RWPE2 (cell line): ENCODE results near the gene CEACAM1.

ENCODE experiments used
- ATAC-seq: fragments of 200-7000 bp; cut with Tn5 transposase; 3 replicates; pipeline ENCODE4 v1.9.1; 2021; ENCODE audit warnings: low read depth
- DNase-seq: peaks from one replicate; pipeline ENCODE4 v3.0.0-alpha.2; 2020; ENCODE audit warnings: low spot score
- H3K27ac ChIP-seq: fragments of 450-650 bp; 2 replicates; pipeline ENCODE4 v1.5.1; 2017; ENCODE audit warnings: mild to moderate bottlenecking; ENCODE audit not compliant: poor library complexity, severe bottlenecking
- H3K27me3 ChIP-seq: fragments of 250-450 bp; sonication (Bioruptor Pico); 2 replicates; pipeline ENCODE4 v1.5.1; 2021; ENCODE audit warnings: mild to moderate bottlenecking, moderate library complexity; ENCODE audit not compliant: insufficient read depth, poor library complexity, severe bottlenecking
- H3K36me3 ChIP-seq: fragments of 250-450 bp; sonication (Bioruptor Pico); 2 replicates; pipeline ENCODE4 v1.5.1; 2020; ENCODE audit warnings: low read depth, mild to moderate bottlenecking, moderate library complexity
- H3K4me1 ChIP-seq: fragments of 250-450 bp; sonication (Bioruptor Pico); 2 replicates; pipeline ENCODE4 v1.5.1; 2021; ENCODE audit warnings: mild to moderate bottlenecking, moderate library complexity; ENCODE audit not compliant: insufficient read depth, poor library complexity, severe bottlenecking
- H3K4me3 ChIP-seq: fragments of 250-450 bp; sonication (Bioruptor Pico); 2 replicates; pipeline ENCODE4 v1.5.1; 2021; ENCODE audit warnings: mild to moderate bottlenecking, moderate library complexity; ENCODE audit not compliant: severe bottlenecking
- H3K9me3 ChIP-seq: fragments of 250-450 bp; sonication (Bioruptor Pico); 2 replicates; pipeline ENCODE4 v1.5.1; 2021; ENCODE audit warnings: mild to moderate bottlenecking, moderate library complexity; ENCODE audit not compliant: severe bottlenecking
- CTCF ChIP-seq: fragments of 450-650 bp; IDR thresholded peaks from one replicate; pipeline ENCODE4 v1.5.1; 2017; ENCODE audit warnings: mild to moderate bottlenecking, moderate library complexity; ENCODE audit not compliant: poor library complexity, severe bottlenecking

The CEACAM1 gene

GRCh38 chr19:42528354-42529247, at the start of gene CEACAM1:
Gene CEACAM1 (minus strand): TSS chr19:42528481. CDS start chr19:42528374, 107 bp downstream.
- Histone ChIP-seq H3K4me3 (no peak within 1 kb of the TSS), H3K9me3 (no peaks in the 10 kb centered on the region), H3K27ac (peak within 1 kb of the TSS; percentile 38), H3K4me1 (peaks cover 14% of the 10 kb centered on the region), H3K36me3 (no peaks in the 10 kb centered on the region), H3K27me3 (no peaks in the 10 kb centered on the region)
- ATAC-seq (peak; percentile 86), DNase-seq (no peak)
- no peak for TF ChIP-seq CTCF

- ATAC-seq (no peak), DNase-seq (no peak)
- Histone ChIP-seq H3K27me3 (no peaks in the 10 kb centered on the region), H3K4me3 (no peak overlapping the region), H3K36me3 (no peaks in the 10 kb centered on the region), H3K9me3 (no peaks in the 10 kb centered on the region), H3K4me1 (no peaks in the 10 kb centered on the region), H3K27ac (no peak overlapping the region)
- no peak for TF ChIP-seq CTCF
Measured at GRCh38 chr19:42577016-42577415, 48.7 kb upstream of the CEACAM1 start.

- Histone ChIP-seq H3K9me3 (no peaks in the 10 kb centered on the region), H3K4me1 (no peaks in the 10 kb centered on the region), H3K27me3 (no peaks in the 10 kb centered on the region), H3K4me3 (no peak overlapping the region), H3K27ac (no peak overlapping the region), H3K36me3 (no peaks in the 10 kb centered on the region)
- TF ChIP-seq CTCF = no peak
- ATAC-seq (no peak), DNase-seq (no peak)
Measured at GRCh38 chr19:42576241-42576640, 48.0 kb upstream of the CEACAM1 start.

- Histone ChIP-seq H3K36me3 (no peaks in the 10 kb centered on the region), H3K27me3 (no peaks in the 10 kb centered on the region), H3K4me1 (no peaks in the 10 kb centered on the region), H3K9me3 (no peaks in the 10 kb centered on the region), H3K27ac (no peak overlapping the region), H3K4me3 (no peak overlapping the region)
- no peak for TF ChIP-seq CTCF
- DNase-seq (no peak), ATAC-seq (no peak)
Measured at GRCh38 chr19:42573642-42574041, 45.4 kb upstream of the CEACAM1 start.

- ATAC-seq = no peak
- no peaks in the 10 kb centered on the region for H3K4me1 ChIP-seq
Measured at GRCh38 chr19:42571116-42571515, 42.8 kb upstream of the CEACAM1 start.

More at GRCh38 chr19:42571116-42571515, 42.8 kb upstream of the CEACAM1 start:
- Histone ChIP-seq H3K9me3 (no peaks in the 10 kb centered on the region), H3K4me3 (no peak overlapping the region), H3K36me3 (no peaks in the 10 kb centered on the region), H3K27me3 (no peaks in the 10 kb centered on the region), H3K27ac (no peak overlapping the region)
- no peak for TF ChIP-seq CTCF
- DNase-seq = no peak
